Retina (tissue), 1 donor: ENCODE results near the gene PSORS1C2.

Source experiments
- DNase-seq: peaks from one replicate; pipeline ENCODE4 v3.0.0-alpha.2; 2016

The PSORS1C2 gene

GRCh38 chr6:31135710-31136109 is 3.2 kb downstream of the PSORS1C2 start:
- no peak for DNase-seq

GRCh38 chr6:31132806-31133205 is 6.1 kb downstream of the PSORS1C2 start:
- DNase-seq, result no peak

- no peak for DNase-seq
Measured at GRCh38 chr6:31131595-31131994, 7.3 kb downstream of the PSORS1C2 start.

- no peak for DNase-seq
Measured at GRCh38 chr6:31130751-31131150, 8.1 kb downstream of the PSORS1C2 start.

GRCh38 chr6:31129130-31129529 is 9.7 kb downstream of the PSORS1C2 start:
- DNase-seq, result no peak

GRCh38 chr6:31128093-31128676 is 10.7 kb downstream of the PSORS1C2 start:
- DNase-seq, result peak; percentile 64

GRCh38 chr6:31126396-31127175 is 12.3 kb downstream of the PSORS1C2 start:
- no peak for DNase-seq

- no peak for DNase-seq
Measured at GRCh38 chr6:31125586-31126363, 13.1 kb downstream of the PSORS1C2 start.

GRCh38 chr6:31125162-31125561 is 13.7 kb downstream of the PSORS1C2 start:
- DNase-seq, result no peak

GRCh38 chr6:31122791-31123706 is 15.8 kb downstream of the PSORS1C2 start:
- DNase-seq, result no peak

- DNase-seq, result no peak
Measured at GRCh38 chr6:31121131-31121790, 17.6 kb downstream of the PSORS1C2 start.

- DNase-seq, result no peak
Measured at GRCh38 chr6:31120151-31120915, 18.5 kb downstream of the PSORS1C2 start, which contains the start of gene CDSN. CDSN (minus strand) TSS chr6:31120446; CDS start chr6:31120419, 27 bp downstream.

- no peak for DNase-seq
Measured at GRCh38 chr6:31118178-31118577, 20.7 kb downstream of the PSORS1C2 start.

GRCh38 chr6:31116661-31117385 is 22.0 kb downstream of the PSORS1C2 start:
- DNase-seq, result no peak

- DNase-seq, result no peak
Measured at GRCh38 chr6:31115941-31116560, 22.8 kb downstream of the PSORS1C2 start.

- DNase-seq, result no peak
Measured at GRCh38 chr6:31114970-31115849, 23.7 kb downstream of the PSORS1C2 start.

- no peak for DNase-seq
Measured at GRCh38 chr6:31114541-31114878, 24.4 kb downstream of the PSORS1C2 start, which contains the start of gene PSORS1C1. PSORS1C1 (plus strand) TSS chr6:31114800; CDS start chr6:31129633, 14,833 bp downstream.

- no peak for DNase-seq
Measured at GRCh38 chr6:31113861-31114540, 24.9 kb downstream of the PSORS1C2 start.
